Measurements from ENCODE around the gene LAMA4. TPM values are rescaled to one million over a fixed set of nuclear protein-coding genes. Genes with fewer than 3 reads are reported as not detected.

LAMA4 gene
- polyA plus RNA-seq, 2 donors = 10.9 to 13.6 TPM

GRCh38 chr6:112218563-112218962, 35.8 kb downstream of the LAMA4 start:
- Histone ChIP-seq H3K4me3 (ENCODE audit: low read depth in 1 of 2, low read length in 2 of 2) (no peak overlapping the region), H3K27me3 (ENCODE audit: control insufficient read depth in 1 of 2, insufficient read depth in 2 of 2, low read length in 2 of 2) (no peaks in the 10 kb centered on the region), H3K36me3 (ENCODE audit: control insufficient read depth in 2 of 2, insufficient read depth in 2 of 2, low read length in 1 of 2) (no peaks in the 10 kb centered on the region), H3K9me3 (ENCODE audit: control insufficient read depth in 2 of 2, insufficient read depth in 1 of 2, low read depth in 1 of 2, low read length in 1 of 2) (no peaks in the 10 kb centered on the region), H3K27ac (ENCODE audit: low read depth in 2 of 2, low read length in 1 of 2) (peak overlapping the region; percentile 4 to 52), H3K4me1 (ENCODE audit: control insufficient read depth in 2 of 2, insufficient read depth in 2 of 2, low read length in 1 of 2) (no peaks in the 10 kb centered on the region)
- 31 to 51% methylated on average over 5 of the region's 5 CpGs for WGBS, 2 donors

GRCh38 chr6:112216662-112217551, 37.5 kb downstream of the LAMA4 start:
- Histone ChIP-seq H3K4me1 (ENCODE audit: control insufficient read depth in 2 of 2, insufficient read depth in 2 of 2, low read length in 1 of 2) (no peaks in the 10 kb centered on the region), H3K36me3 (ENCODE audit: control insufficient read depth in 2 of 2, insufficient read depth in 2 of 2, low read length in 1 of 2) (no peaks in the 10 kb centered on the region), H3K9me3 (ENCODE audit: control insufficient read depth in 2 of 2, insufficient read depth in 1 of 2, low read depth in 1 of 2, low read length in 1 of 2) (no peaks in the 10 kb centered on the region), H3K4me3 (ENCODE audit: low read depth in 1 of 2, low read length in 2 of 2) (no peak overlapping the region), H3K27ac (ENCODE audit: low read depth in 2 of 2, low read length in 1 of 2) (peak overlapping the region in 1 of 2 donors; percentile 0), H3K27me3 (ENCODE audit: control insufficient read depth in 1 of 2, insufficient read depth in 2 of 2, low read length in 2 of 2) (no peaks in the 10 kb centered on the region)
- WGBS, 2 donors = 50 to 58% methylated on average over 6 of the region's 6 CpGs

- Histone ChIP-seq H3K4me1 (ENCODE audit: control insufficient read depth in 2 of 2, insufficient read depth in 2 of 2, low read length in 1 of 2) (peaks cover 0 to 2% of the 10 kb centered on the region in 2 donors), H3K27ac (ENCODE audit: low read depth in 2 of 2, low read length in 1 of 2) (peak overlapping the region in 1 of 2 donors; percentile 31)
- WGBS, 2 donors = 73 to 80% methylated on average over 7 of the region's 7 CpGs
Observed at GRCh38 chr6:112215488-112216284, 38.7 kb downstream of the LAMA4 start.

DNA sequence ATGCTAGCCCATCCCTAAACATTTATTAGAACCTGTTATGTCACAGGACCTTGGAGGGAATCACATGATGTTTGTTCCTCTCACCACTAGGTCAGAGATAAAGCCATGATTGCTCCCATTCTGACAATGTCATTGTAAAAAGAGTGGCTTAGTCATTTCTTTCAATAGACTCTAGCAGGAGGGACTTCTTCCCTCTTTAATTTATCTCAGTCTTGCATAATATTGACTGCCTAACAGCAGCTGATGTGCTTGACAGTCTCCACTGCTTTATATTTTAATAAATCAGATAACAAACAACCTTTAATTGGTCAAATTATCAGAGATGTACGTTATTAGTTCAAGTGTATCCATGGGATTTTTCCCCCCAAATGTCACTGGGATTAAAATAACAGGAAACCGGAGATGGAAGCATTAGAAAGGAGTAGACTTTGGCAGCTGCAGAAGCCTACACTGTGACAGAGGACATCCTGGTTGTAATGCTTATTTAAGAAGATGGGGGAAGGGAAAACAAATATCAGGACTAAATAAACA, 39.6 kb downstream of the LAMA4 start:
- 43 to 54% methylated on average over 2 of the region's 2 CpGs for WGBS, 2 donors

More at GRCh38 chr6:112215488-112216284, 38.7 kb downstream of the LAMA4 start:
- Histone ChIP-seq H3K36me3 (ENCODE audit: control insufficient read depth in 2 of 2, insufficient read depth in 2 of 2, low read length in 1 of 2) (no peaks in the 10 kb centered on the region), H3K4me3 (ENCODE audit: low read depth in 1 of 2, low read length in 2 of 2) (no peak overlapping the region), H3K27me3 (ENCODE audit: control insufficient read depth in 1 of 2, insufficient read depth in 2 of 2, low read length in 2 of 2) (no peaks in the 10 kb centered on the region), H3K9me3 (ENCODE audit: control insufficient read depth in 2 of 2, insufficient read depth in 1 of 2, low read depth in 1 of 2, low read length in 1 of 2) (no peaks in the 10 kb centered on the region)

GRCh38 chr6:112210852-112211251, 43.5 kb downstream of the LAMA4 start:
- Histone ChIP-seq H3K4me3 (ENCODE audit: low read depth in 1 of 2, low read length in 2 of 2) (no peak overlapping the region), H3K27ac (ENCODE audit: low read depth in 2 of 2, low read length in 1 of 2) (no peak overlapping the region), H3K36me3 (ENCODE audit: control insufficient read depth in 2 of 2, insufficient read depth in 2 of 2, low read length in 1 of 2) (no peaks in the 10 kb centered on the region), H3K4me1 (ENCODE audit: control insufficient read depth in 2 of 2, insufficient read depth in 2 of 2, low read length in 1 of 2) (peaks cover 0 to 2% of the 10 kb centered on the region in 2 donors), H3K27me3 (ENCODE audit: control insufficient read depth in 1 of 2, insufficient read depth in 2 of 2, low read length in 2 of 2) (no peaks in the 10 kb centered on the region), H3K9me3 (ENCODE audit: control insufficient read depth in 2 of 2, insufficient read depth in 1 of 2, low read depth in 1 of 2, low read length in 1 of 2) (no peaks in the 10 kb centered on the region)
- WGBS, 2 donors = 81 to 89% methylated on average over 2 of the region's 2 CpGs

More for the DNA sequence above, 39.6 kb downstream of the LAMA4 start:
- no peak overlapping the region for H3K4me3 ChIP-seq (ENCODE audit: low read depth in 1 of 2, low read length in 2 of 2)
- peaks cover 0 to 2% of the 10 kb centered on the region in 2 donors for H3K4me1 ChIP-seq (ENCODE audit: control insufficient read depth in 2 of 2, insufficient read depth in 2 of 2, low read length in 1 of 2)
- no peaks in the 10 kb centered on the region for H3K27me3 ChIP-seq (ENCODE audit: control insufficient read depth in 1 of 2, insufficient read depth in 2 of 2, low read length in 2 of 2)
- H3K9me3 ChIP-seq (ENCODE audit: control insufficient read depth in 2 of 2, insufficient read depth in 1 of 2, low read depth in 1 of 2, low read length in 1 of 2) = no peaks in the 10 kb centered on the region
- no peak overlapping the region for H3K27ac ChIP-seq (ENCODE audit: low read depth in 2 of 2, low read length in 1 of 2)
- H3K36me3 ChIP-seq (ENCODE audit: control insufficient read depth in 2 of 2, insufficient read depth in 2 of 2, low read length in 1 of 2) = no peaks in the 10 kb centered on the region

DNA sequence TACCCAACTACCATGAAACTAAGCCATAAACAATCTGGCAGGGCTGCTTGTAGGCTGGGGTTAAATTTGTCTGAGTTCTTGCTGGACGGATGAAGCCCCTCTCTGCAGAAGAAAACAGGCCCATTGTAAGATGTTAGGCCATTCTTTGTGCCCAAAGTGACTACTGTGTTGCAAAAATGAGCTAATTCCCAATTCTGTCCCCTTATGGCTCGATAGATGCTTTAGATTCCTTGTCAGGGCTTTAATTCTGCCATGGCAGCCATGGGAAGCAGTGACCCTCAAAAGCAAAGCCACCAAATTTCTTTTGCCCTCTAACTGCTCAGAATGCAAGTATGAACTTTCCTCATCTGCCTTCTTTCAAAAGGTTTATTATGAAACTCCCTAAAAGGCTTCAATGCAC, 45.2 kb downstream of the LAMA4 start:
- no peaks in the 10 kb centered on the region for H3K27me3 ChIP-seq (ENCODE audit: control insufficient read depth in 1 of 2, insufficient read depth in 2 of 2, low read length in 2 of 2)
- peaks cover 0 to 3% of the 10 kb centered on the region in 2 donors for H3K36me3 ChIP-seq (ENCODE audit: control insufficient read depth in 2 of 2, insufficient read depth in 2 of 2, low read length in 1 of 2)
- WGBS, 2 donors = 63 to 72% methylated on average over 2 of the region's 2 CpGs
- no peak overlapping the region for H3K4me3 ChIP-seq (ENCODE audit: low read depth in 1 of 2, low read length in 2 of 2)
- H3K4me1 ChIP-seq (ENCODE audit: control insufficient read depth in 2 of 2, insufficient read depth in 2 of 2, low read length in 1 of 2) = peaks cover 0 to 2% of the 10 kb centered on the region in 2 donors
- H3K27ac ChIP-seq (ENCODE audit: low read depth in 2 of 2, low read length in 1 of 2) = peak overlapping the region in 1 of 2 donors; percentile 13
- H3K9me3 ChIP-seq (ENCODE audit: control insufficient read depth in 2 of 2, insufficient read depth in 1 of 2, low read depth in 1 of 2, low read length in 1 of 2) = no peaks in the 10 kb centered on the region

GRCh38 chr6:112207776-112208175, 46.6 kb downstream of the LAMA4 start:
- H3K9me3 ChIP-seq (ENCODE audit: control insufficient read depth in 2 of 2, insufficient read depth in 1 of 2, low read depth in 1 of 2, low read length in 1 of 2) = no peaks in the 10 kb centered on the region
- no peaks in the 10 kb centered on the region for H3K27me3 ChIP-seq (ENCODE audit: control insufficient read depth in 1 of 2, insufficient read depth in 2 of 2, low read length in 2 of 2)
- H3K36me3 ChIP-seq (ENCODE audit: control insufficient read depth in 2 of 2, insufficient read depth in 2 of 2, low read length in 1 of 2) = peaks cover 0 to 3% of the 10 kb centered on the region in 2 donors
- 61 to 63% methylated on average over 2 of the region's 2 CpGs for WGBS, 2 donors
- H3K27ac ChIP-seq (ENCODE audit: low read depth in 2 of 2, low read length in 1 of 2) = no peak overlapping the region
- no peak overlapping the region for H3K4me3 ChIP-seq (ENCODE audit: low read depth in 1 of 2, low read length in 2 of 2)
- H3K4me1 ChIP-seq (ENCODE audit: control insufficient read depth in 2 of 2, insufficient read depth in 2 of 2, low read length in 1 of 2) = peaks cover 0 to 2% of the 10 kb centered on the region in 2 donors

DNA sequence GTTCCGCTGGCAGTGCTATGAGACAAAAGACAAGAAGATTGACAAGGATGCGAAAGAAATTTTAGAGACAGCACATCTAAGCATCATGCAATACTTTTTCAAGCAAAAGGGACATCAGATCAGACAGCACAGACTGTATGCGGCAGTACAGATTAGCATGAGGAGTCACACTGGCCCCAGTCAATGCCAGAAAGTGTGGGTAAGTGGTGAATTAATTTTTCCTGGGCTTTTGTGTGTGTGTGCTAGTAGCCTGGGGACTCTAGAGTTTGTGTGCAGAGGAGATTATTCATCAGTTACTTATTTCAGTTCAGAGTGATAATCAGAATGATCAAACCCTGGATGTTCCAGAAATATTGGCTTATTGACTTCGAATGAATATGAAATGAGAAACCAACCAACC, 47.2 kb downstream of the LAMA4 start:
- Histone ChIP-seq H3K4me1 (ENCODE audit: control insufficient read depth in 2 of 2, insufficient read depth in 2 of 2, low read length in 1 of 2) (peaks cover 0 to 2% of the 10 kb centered on the region in 2 donors), H3K4me3 (ENCODE audit: low read depth in 1 of 2, low read length in 2 of 2) (no peak overlapping the region), H3K36me3 (ENCODE audit: control insufficient read depth in 2 of 2, insufficient read depth in 2 of 2, low read length in 1 of 2) (peaks cover 0 to 3% of the 10 kb centered on the region in 2 donors), H3K27ac (ENCODE audit: low read depth in 2 of 2, low read length in 1 of 2) (no peak overlapping the region), H3K27me3 (ENCODE audit: control insufficient read depth in 1 of 2, insufficient read depth in 2 of 2, low read length in 2 of 2) (no peaks in the 10 kb centered on the region), H3K9me3 (ENCODE audit: control insufficient read depth in 2 of 2, insufficient read depth in 1 of 2, low read depth in 1 of 2, low read length in 1 of 2) (no peaks in the 10 kb centered on the region)
- WGBS, 2 donors = 90% methylated on average over 4 of the region's 4 CpGs

DNA sequence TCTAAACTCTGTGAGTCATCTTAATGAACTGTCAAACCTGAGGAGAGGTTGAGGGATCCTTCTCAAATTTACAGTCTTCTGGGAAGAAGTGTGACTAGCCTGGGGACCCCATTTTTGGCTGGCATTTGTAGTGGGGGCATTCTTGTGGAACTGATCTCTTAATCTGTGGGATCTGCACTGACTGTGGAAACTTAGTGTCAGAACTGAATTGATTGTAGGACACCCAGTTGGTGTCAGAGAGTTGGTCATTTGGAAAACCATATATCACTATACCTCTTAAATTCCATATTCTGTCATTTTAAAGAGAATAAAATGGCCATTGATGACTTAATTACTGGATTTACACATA, 48.3 kb downstream of the LAMA4 start:
- H3K27ac ChIP-seq (ENCODE audit: low read depth in 2 of 2, low read length in 1 of 2) = no peak overlapping the region

More for the DNA sequence above, 48.3 kb downstream of the LAMA4 start:
- Histone ChIP-seq H3K4me1 (ENCODE audit: control insufficient read depth in 2 of 2, insufficient read depth in 2 of 2, low read length in 1 of 2) (no peaks in the 10 kb centered on the region), H3K4me3 (ENCODE audit: low read depth in 1 of 2, low read length in 2 of 2) (no peak overlapping the region), H3K27me3 (ENCODE audit: control insufficient read depth in 1 of 2, insufficient read depth in 2 of 2, low read length in 2 of 2) (no peaks in the 10 kb centered on the region), H3K36me3 (ENCODE audit: control insufficient read depth in 2 of 2, insufficient read depth in 2 of 2, low read length in 1 of 2) (peaks cover 0 to 3% of the 10 kb centered on the region in 2 donors), H3K9me3 (ENCODE audit: control insufficient read depth in 2 of 2, insufficient read depth in 1 of 2, low read depth in 1 of 2, low read length in 1 of 2) (no peaks in the 10 kb centered on the region)

All from esophagus (tissue), 2 donors.